Kidney epithelial cell (primary cell): ENCODE data around the gene ALDOB. TPM values are rescaled to one million over a fixed set of nuclear protein-coding genes. Genes with fewer than 3 reads are reported as not detected.
A peak's percentile ranks its signal among the peaks of the same experiment; 100 is the strongest.

Source experiments
- DNase-seq: peaks from one replicate; pipeline ENCODE4 v3.0.0-alpha.2; 2010; ENCODE audit warnings: low read depth
- H3K27me3 ChIP-seq: 2 replicates; pipeline ENCODE4 v1.6.0; 2011; ENCODE audit warnings: low read length; ENCODE audit not compliant: control insufficient read depth, insufficient read depth
- H3K36me3 ChIP-seq: 2 replicates; pipeline ENCODE4 v1.5.1; 2011; ENCODE audit warnings: low read length; ENCODE audit not compliant: control insufficient read depth, insufficient read depth
- H3K4me3 ChIP-seq: 2 replicates; pipeline ENCODE4 v1.5.1; 2011; ENCODE audit warnings: low read depth, mild to moderate bottlenecking, control low read depth, low read length
- total RNA-seq: library from RNA; depleted of rRNA; stranded (reverse); fragments of >200 nt; gene quantifications from 2 replicates; pipeline ENCODE4 v1.2.3, GENCODE V29; 2015
- TF ChIP-seq, protein P1 (sequence below): IDR thresholded peaks from 2 replicates; pipeline ENCODE4 v1.5.1; 2011; ENCODE audit warnings: mild to moderate bottlenecking, moderate library complexity, low read length, control low read depth, inconsistent platforms; ENCODE audit not compliant: insufficient read depth, poor library complexity, severe bottlenecking

The ALDOB gene
- total RNA-seq, 1 donor from 2014 or later: not detected

DNA sequence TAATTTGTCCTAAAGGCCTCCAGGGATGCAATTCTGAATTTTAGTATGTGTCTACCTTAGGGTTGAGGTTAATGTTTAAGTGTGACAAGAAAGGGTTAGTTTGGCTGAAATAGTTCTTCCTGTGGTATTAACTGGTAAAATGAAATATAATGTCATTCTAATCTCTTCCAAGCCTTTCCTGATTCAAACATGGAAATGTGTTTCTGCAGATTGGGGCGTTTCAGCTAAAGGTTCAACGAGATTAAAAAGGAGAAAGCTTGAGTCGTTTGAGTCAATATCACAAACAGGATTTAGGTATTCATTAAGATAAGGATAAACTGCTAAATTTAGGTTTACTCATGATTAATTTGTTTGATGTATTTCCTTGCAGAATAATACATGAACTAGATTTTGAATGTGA lies 34.4 kb upstream of the ALDOB start:
- H3K36me3 ChIP-seq: no peaks in the 10 kb centered on the region
- no peak for DNase-seq
- TF ChIP-seq, protein P1, sequence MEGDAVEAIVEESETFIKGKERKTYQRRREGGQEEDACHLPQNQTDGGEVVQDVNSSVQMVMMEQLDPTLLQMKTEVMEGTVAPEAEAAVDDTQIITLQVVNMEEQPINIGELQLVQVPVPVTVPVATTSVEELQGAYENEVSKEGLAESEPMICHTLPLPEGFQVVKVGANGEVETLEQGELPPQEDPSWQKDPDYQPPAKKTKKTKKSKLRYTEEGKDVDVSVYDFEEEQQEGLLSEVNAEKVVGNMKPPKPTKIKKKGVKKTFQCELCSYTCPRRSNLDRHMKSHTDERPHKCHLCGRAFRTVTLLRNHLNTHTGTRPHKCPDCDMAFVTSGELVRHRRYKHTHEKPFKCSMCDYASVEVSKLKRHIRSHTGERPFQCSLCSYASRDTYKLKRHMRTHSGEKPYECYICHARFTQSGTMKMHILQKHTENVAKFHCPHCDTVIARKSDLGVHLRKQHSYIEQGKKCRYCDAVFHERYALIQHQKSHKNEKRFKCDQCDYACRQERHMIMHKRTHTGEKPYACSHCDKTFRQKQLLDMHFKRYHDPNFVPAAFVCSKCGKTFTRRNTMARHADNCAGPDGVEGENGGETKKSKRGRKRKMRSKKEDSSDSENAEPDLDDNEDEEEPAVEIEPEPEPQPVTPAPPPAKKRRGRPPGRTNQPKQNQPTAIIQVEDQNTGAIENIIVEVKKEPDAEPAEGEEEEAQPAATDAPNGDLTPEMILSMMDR: no peak

DNA sequence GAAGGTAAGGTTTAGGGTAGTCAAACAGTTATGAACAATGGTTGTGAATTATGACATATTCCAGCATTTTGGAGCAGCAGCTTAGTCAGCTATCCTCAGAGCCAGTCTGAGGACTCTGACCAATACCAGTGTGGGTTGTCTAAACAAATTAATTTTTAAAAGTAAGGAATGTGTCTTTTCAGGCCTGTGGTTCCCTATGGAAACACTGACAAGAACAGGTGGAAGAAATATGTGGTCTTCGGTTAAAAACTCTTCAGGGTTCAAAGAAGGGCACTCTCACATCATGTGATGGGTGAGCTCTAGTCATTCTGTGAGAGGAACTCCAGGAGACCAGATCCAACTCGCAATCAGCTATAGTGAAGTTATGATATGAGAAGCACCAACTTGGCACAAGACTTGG lies 33.5 kb upstream of the ALDOB start:
- H3K4me3 ChIP-seq: no peak overlapping the region

More for the DNA sequence above, 34.4 kb upstream of the ALDOB start:
- H3K27me3 ChIP-seq: no peaks in the 10 kb centered on the region
- H3K4me3 ChIP-seq: no peak overlapping the region

DNA sequence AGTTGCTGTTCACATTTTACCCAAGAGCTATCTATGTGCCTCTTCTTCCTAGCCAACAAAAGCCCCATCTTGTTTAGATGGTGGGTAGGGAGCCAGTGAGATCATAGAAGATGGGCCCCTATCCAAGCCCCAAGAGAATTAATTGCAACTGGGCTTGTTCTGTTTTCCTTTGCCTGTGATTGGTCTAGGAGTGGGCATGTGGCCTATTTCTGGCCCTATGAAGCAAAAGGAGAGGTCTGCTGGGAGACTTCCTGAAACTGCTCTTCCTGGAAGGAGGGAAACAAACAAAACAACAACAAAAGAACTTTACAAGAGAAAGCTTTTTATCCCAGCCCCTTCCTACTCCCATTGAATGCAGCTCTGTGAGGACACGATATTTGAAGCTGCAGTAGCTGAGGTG lies 32.5 kb upstream of the ALDOB start:
- DNase-seq: no peak
- Histone ChIP-seq H3K36me3 (no peaks in the 10 kb centered on the region), H3K27me3 (no peaks in the 10 kb centered on the region), H3K4me3 (no peak overlapping the region)
- TF ChIP-seq, protein P1: no peak

More for the DNA sequence above, 33.5 kb upstream of the ALDOB start:
- H3K27me3 ChIP-seq: no peaks in the 10 kb centered on the region
- H3K36me3 ChIP-seq: no peaks in the 10 kb centered on the region
- no peak for DNase-seq
- TF ChIP-seq, protein P1: no peak

DNA sequence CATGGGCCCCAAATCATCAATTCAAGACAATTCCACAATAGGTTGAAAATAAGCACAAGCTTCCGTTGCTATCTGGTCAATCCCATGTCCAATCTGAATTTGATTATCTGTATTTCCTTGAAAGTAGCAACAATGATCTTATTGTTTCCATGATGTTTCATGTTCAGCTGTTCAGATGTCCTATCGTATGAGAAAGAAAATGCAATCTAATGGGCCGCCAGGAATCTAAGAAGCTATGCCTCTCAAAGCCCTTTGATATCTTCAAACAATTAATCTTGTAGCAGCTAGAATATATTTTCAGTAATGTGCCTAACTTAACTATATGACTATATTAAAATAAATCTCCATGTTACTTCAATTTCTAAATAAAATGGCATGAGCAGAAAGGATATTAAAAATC lies 32.1 kb upstream of the ALDOB start:
- DNase-seq: no peak
- Histone ChIP-seq H3K36me3 (no peaks in the 10 kb centered on the region), H3K4me3 (no peak overlapping the region), H3K27me3 (no peaks in the 10 kb centered on the region)
- TF ChIP-seq, protein P1: no peak

DNA sequence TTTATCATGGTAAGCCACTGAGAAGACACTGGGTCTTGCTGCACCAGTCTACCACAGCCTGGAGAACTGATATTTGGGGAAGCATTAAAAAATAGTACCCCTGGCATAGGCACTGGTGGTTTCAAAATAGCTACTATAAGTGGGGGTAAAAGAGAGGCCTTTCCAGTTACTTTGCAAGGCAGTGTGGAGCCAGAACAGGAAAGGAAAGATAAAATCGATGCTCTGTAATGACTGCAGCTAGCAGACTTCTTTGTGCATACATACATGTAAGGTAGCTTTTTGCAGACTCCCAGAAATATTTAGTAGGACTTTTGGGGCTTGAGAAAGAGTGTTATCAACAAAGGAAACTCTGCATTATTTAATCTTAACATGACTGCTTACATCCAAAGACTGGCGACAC lies 31.3 kb upstream of the ALDOB start:
- Histone ChIP-seq H3K27me3 (no peaks in the 10 kb centered on the region), H3K36me3 (no peaks in the 10 kb centered on the region), H3K4me3 (no peak overlapping the region)
- no peak for DNase-seq
- TF ChIP-seq, protein P1: no peak

DNA sequence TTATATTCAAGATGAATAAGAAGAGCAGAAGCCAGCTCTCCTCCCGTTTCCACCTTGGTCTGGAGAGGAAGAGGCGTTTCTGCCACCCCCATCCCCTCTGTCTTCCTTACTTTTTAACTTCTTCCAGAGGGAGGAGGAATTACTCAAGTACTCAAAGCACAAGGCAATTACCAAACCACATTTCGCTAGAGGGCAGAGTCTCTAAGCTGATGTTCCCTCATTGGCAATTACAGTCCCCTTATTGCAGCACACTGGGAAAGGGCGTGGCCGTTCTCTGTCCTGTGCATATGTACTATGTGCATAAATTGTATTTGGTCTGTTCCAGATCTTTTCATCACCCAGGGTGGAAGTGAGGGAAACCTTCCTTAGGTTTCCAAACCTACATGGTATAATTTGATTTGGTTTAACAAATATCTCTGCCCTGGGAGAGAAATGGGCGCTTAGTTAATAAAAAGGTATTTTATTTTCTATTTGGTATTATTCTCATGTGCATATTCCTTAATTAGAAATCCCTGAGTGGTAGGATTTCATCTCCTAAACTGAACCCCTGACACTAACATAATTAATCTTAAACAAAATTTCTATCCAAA lies 29.8 kb upstream of the ALDOB start:
- Histone ChIP-seq H3K4me3 (no peak overlapping the region), H3K36me3 (no peaks in the 10 kb centered on the region), H3K27me3 (no peaks in the 10 kb centered on the region)
- DNase-seq: no peak
- TF ChIP-seq, protein P1: peak; percentile 47
